GM12874 (cell line): ENCODE measurements around the gene THAP3.

Experiments used
- CTCF ChIP-seq: IDR thresholded peaks from 2 replicates; pipeline ENCODE4 v1.5.1; 2011; ENCODE audit warnings: low read depth, mild to moderate bottlenecking, control low read depth, low read length, moderate library complexity; ENCODE audit not compliant: insufficient read depth

THAP3 gene

GRCh38 chr1:6581561-6582305 is 42.9 kb upstream of the THAP3 start:
- TF ChIP-seq CTCF = no peak

GRCh38 chr1:6582370-6582769 is 42.3 kb upstream of the THAP3 start:
- no peak for TF ChIP-seq CTCF

GRCh38 chr1:6584126-6585080 is 40.3 kb upstream of the THAP3 start:
- TF ChIP-seq CTCF = no peak

- TF ChIP-seq CTCF = no peak
Observed at GRCh38 chr1:6585081-6585722, 39.5 kb upstream of the THAP3 start.

GRCh38 chr1:6585841-6586240 is 38.8 kb upstream of the THAP3 start:
- no peak for TF ChIP-seq CTCF

GRCh38 chr1:6586404-6586816 is 38.3 kb upstream of the THAP3 start:
- TF ChIP-seq CTCF = no peak

GRCh38 chr1:6587261-6588005 is 37.2 kb upstream of the THAP3 start:
- TF ChIP-seq CTCF = no peak
